GDM1 (cell line): Measurements from ENCODE around the gene ATP6V0B.

Experiments used
- DNase-seq: peaks from one replicate; lab custom pipeline; 2025; lab: John Stamatoyannopoulos, UW

Gene ATP6V0B

GRCh38 chr1:44008259-44008658 lies 33.5 kb downstream of the ATP6V0B start:
- DNase-seq: no peak

GRCh38 chr1:44010935-44011471 lies 36.2 kb downstream of the ATP6V0B start:
- DNase-seq: no peak

- DNase-seq: no peak
Observed at GRCh38 chr1:44012404-44012803, 37.6 kb downstream of the ATP6V0B start.

DNA sequence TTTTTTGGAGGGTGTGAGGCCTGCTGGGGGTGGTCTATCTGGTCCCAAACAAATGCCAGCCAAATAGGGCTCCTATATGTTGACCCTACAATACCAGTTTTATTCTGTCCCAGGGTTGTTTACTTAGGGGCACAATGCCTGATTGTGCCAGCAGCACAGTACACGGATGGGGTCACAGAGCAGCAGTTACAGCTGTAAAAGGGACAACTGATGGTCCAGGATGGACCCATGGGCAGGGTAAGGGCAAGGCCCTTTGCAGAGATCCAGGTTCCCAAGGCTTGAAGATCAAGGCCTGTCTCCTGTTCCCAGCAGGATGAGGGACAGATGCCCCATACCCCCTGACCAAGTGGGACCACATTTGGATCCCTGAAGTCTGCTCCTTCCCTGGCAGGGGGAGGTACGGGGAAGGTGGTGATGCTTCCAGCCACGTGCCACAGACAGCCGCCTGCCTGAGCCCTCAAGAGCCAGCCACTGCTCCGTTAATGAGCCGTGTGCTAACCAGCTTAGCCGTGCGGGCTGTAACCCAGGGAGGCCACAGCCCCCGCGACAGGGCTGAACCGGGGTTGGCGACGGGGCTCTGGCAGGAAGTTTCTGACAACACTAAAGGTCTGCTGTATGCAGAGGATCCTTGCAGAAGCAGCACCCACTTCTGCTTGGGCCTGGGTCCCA lies 38.3 kb downstream of the ATP6V0B start:
- DNase-seq: peak; percentile 62

GRCh38 chr1:44013949-44014348 lies 39.2 kb downstream of the ATP6V0B start:
- no peak for DNase-seq

- DNase-seq: no peak
Observed at GRCh38 chr1:44014365-44015104, 39.8 kb downstream of the ATP6V0B start.

- no peak for DNase-seq
Observed at GRCh38 chr1:44015206-44015605, 40.4 kb downstream of the ATP6V0B start.

DNA sequence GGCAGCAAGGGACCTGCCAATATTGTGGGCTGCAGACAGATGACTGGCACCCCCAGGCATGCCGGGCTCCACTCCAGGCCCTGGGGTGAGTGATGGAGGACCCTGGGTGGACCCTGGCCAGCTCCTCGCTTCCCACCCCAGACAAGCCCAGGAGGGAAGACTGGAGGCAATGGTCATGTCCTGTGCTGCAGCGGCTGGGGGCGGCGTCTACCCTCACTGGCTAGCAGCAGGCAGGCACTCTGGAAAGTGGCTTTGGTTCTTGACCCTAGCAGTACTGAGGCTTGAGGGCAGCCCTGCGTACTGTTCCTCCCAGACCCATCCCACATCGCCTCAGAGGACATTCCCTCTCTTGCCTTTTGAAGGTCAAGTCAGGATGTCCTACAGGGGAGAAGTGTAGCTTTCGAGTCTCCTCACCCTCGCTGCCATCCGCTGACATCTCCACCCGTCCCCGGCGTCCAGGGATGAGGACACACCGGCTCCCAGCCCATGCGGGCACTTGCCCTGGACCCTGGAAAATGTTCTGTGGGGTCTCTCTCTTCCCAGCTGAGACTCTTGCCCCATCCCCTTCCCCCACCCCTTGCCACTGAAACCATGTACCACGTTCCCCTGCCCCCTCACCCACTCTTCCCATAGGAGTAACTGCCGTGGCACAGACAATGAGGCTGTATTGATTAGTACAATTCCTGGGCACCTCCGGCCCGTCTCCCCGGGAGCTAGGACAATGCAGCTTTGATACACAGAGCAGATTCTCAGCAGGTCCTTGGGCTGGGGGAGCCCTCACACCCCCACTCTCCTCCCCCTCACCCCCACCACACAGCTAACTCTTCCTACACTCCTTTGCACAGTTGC lies 41.5 kb downstream of the ATP6V0B start:
- DNase-seq: no peak

- DNase-seq: no peak
Observed at GRCh38 chr1:44016890-44017400, 42.2 kb downstream of the ATP6V0B start.

DNA sequence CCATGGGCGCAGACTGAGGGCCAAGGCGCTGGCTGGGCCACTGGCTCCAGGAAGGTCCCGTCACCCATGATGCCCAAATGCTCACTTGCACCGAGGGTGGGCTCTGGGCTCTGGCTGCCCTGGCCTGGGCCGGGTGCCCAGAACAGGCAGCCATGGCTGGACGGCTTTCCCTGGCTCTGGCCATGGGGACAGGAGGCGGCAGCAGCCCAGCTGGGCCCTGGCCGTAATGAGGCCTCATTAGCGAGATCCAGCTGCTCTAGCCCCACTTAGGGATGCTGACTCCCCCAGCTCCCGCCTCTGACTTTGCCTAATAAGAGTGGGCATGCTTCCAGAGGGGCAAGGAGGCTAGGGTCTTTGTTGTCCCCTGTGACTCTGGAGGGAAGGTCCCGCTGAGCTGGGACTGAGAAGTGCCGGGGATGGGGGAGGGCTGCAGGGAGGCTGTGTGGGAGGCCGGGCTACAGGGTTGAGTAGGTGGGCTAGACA lies 44.7 kb downstream of the ATP6V0B start:
- DNase-seq: no peak

GRCh38 chr1:44020464-44020863 lies 45.7 kb downstream of the ATP6V0B start:
- no peak for DNase-seq

DNA sequence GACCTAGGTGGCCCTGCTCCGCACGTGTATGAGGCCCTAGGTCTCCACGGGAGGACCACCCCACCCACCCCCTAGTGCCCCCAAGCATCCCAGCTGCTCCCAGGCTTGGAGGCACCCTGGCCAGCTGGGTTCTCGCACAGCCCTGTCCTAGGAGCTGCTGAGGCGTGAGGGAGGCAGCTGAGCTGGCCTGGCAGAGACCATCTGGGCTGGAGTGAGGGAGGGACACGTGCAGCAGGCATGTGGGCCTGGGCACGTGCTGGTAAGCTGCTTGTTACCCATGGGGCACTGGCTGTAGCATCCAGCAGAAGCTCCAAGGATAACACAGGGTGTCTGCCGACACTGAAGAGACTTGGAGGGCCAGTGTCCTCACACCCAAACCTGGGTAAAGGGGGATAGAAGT lies 46.4 kb downstream of the ATP6V0B start:
- no peak for DNase-seq

GRCh38 chr1:44021581-44022321 lies 47.0 kb downstream of the ATP6V0B start:
- DNase-seq: no peak

DNA sequence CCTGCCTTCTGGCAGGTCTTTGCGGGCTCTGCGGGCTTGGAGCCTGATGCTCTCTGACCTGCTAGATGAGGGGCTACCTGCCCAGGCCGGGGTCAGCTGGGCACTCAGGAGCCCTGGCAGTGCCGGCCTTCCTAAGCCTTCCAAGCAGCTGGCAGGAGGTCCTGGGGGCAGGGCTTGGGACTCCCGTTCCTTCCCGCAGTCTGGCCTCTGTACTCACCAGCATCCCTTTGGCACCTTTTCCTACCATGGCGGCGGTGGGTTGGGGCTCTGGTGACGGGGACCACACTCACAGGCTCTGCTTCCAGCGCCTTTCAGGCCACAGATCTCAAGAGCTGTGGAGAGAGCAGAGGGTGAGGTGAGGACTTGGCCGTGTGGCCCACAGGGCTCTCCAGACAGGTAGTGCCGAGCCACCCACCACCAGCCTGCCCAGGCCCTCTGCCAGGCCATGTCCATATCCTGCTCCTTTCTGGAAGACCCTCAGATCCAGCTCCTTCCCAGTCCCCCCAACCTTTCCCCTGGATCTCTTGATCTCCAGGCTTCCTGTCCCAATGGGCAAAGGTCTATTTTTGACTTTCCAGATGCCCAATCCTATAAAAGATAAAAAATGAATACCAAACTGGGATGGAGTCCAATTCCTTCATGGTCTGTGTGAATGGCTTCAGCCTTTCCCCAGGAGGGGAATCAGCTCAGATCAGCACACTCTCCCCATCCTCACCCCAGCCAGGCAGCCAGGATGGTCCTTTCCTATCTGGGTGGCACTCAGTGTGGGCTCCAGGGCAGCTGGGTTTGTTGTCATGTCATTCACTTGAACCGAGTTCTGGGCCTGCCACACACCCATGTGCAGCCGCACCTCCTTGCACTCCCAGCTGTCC lies 49.5 kb downstream of the ATP6V0B start:
- DNase-seq: no peak

GRCh38 chr1:44024903-44025525 lies 50.3 kb downstream of the ATP6V0B start:
- no peak for DNase-seq

- DNase-seq: no peak
Observed at GRCh38 chr1:44025816-44026215, 51.1 kb downstream of the ATP6V0B start.

- DNase-seq: no peak
Observed at GRCh38 chr1:44027320-44027719, 52.6 kb downstream of the ATP6V0B start.
